HEK293 (cell line): ENCODE measurements around the gene BMP4.

Experiments
- CTCF ChIA-PET: fragments of 350-600 bp; formaldehyde crosslinking; extraction: SDS; loops from one replicate; lab custom pipeline; 2021; ENCODE audit warnings: antibody characterized with exemption; lab: Yijun Ruan, JAX
- POLR2A ChIA-PET: fragments of 300-600 bp; formaldehyde crosslinking; extraction: SDS; loops from one replicate; lab custom pipeline; 2020; ENCODE audit warnings: antibody characterized with exemption, inconsistent platforms; lab: Yijun Ruan, JAX
- H3K27ac ChIP-seq: fragments of 200-500 bp; sonication (Bioruptor generic); 2 replicates; pipeline ENCODE4 v1.5.1; 2014; ENCODE audit warnings: low read depth, low read length, control low read depth, inconsistent platforms; ENCODE audit errors: extremely low read depth
- H3K36me3 ChIP-seq, 2 experiments: fragments of 200-500 bp in 1 of 2; sonication (Bioruptor generic) in 1 of 2; 1 replicate in 1 of 2; 2 replicates in 1 of 2; pipeline ENCODE4 v1.5.1; 2014 to 2017; ENCODE audit warnings: inconsistent platforms in 2 of 2, low read length in 2 of 2; ENCODE audit not compliant: control insufficient read depth in 2 of 2, insufficient read depth in 1 of 2
- H3K4me1 ChIP-seq: fragments of 200-500 bp; sonication (Bioruptor generic); 2 replicates; pipeline ENCODE4 v1.5.1; 2014; ENCODE audit warnings: mild to moderate bottlenecking, low read length, inconsistent platforms; ENCODE audit not compliant: control insufficient read depth, insufficient read depth
- H3K4me3 ChIP-seq: 2 replicates; pipeline ENCODE4 v1.5.1; 2011; ENCODE audit warnings: low read depth, mild to moderate bottlenecking, control low read depth, low read length, moderate library complexity
- H3K9me3 ChIP-seq: fragments of 200-500 bp; sonication (Bioruptor generic); 2 replicates; pipeline ENCODE4 v1.5.1; 2014; ENCODE audit warnings: low read depth, low read length, inconsistent platforms; ENCODE audit not compliant: control insufficient read depth, insufficient read depth
- OSR2 ChIP-seq: fragments of 450-650 bp; formaldehyde crosslinking; IDR thresholded peaks from 2 replicates; pipeline ENCODE4 v1.5.1; 2016; ENCODE audit warnings: missing biosample characterization, missing genetic modification characterization
- SALL2 ChIP-seq: fragments of 450-650 bp; formaldehyde crosslinking; IDR thresholded peaks from 2 replicates; pipeline ENCODE4 v1.5.0; 2017; ENCODE audit warnings: missing biosample characterization, mild to moderate bottlenecking, missing genetic modification characterization, borderline replicate concordance
- TRIM28 ChIP-seq: IDR thresholded peaks from 2 replicates; pipeline ENCODE4 v1.6.1; 2011; ENCODE audit warnings: low read length, control low read depth, borderline replicate concordance
- ZBTB48 ChIP-seq: fragments of 450-650 bp; formaldehyde crosslinking; IDR thresholded peaks from 2 replicates; pipeline ENCODE4 v1.5.1; 2016; ENCODE audit warnings: missing biosample characterization, missing genetic modification characterization
- ZBTB7A ChIP-seq: fragments of 450-650 bp; formaldehyde crosslinking; IDR thresholded peaks from 2 replicates; pipeline ENCODE4 v1.5.1; 2016; ENCODE audit warnings: low read depth, missing biosample characterization, missing genetic modification characterization
- ZEB2 ChIP-seq: fragments of 450-650 bp; formaldehyde crosslinking; IDR thresholded peaks from 2 replicates; pipeline ENCODE4 v1.5.1; 2016; ENCODE audit warnings: missing biosample characterization, missing genetic modification characterization
- ZFP3 ChIP-seq: fragments of 450-650 bp; formaldehyde crosslinking; IDR thresholded peaks from 2 replicates; pipeline ENCODE4 v1.5.1; 2016; ENCODE audit warnings: low read depth, missing biosample characterization, missing genetic modification characterization
- ZNF114 ChIP-seq: fragments of 450-650 bp; formaldehyde crosslinking; IDR thresholded peaks from 2 replicates; pipeline ENCODE4 v1.5.0; 2017; ENCODE audit warnings: missing biosample characterization, missing genetic modification characterization
- ZNF221 ChIP-seq: fragments of 450-650 bp; formaldehyde crosslinking; IDR thresholded peaks from 2 replicates; pipeline ENCODE4 v1.5.1; 2017; ENCODE audit warnings: missing biosample characterization, missing genetic modification characterization, borderline replicate concordance
- ZNF223 ChIP-seq: fragments of 450-650 bp; formaldehyde crosslinking; IDR thresholded peaks from 2 replicates; pipeline ENCODE4 v1.5.1; 2016; ENCODE audit warnings: missing biosample characterization, missing genetic modification characterization
- ZNF239 ChIP-seq: fragments of 450-650 bp; formaldehyde crosslinking; IDR thresholded peaks from 2 replicates; pipeline ENCODE4 v1.5.1; 2016; ENCODE audit warnings: missing biosample characterization, missing genetic modification characterization
- ZNF558 ChIP-seq: fragments of 450-650 bp; formaldehyde crosslinking; IDR thresholded peaks from 2 replicates; pipeline ENCODE4 v1.5.1; 2016; ENCODE audit warnings: missing biosample characterization, missing genetic modification characterization
- ZNF561 ChIP-seq: fragments of 450-650 bp; IDR thresholded peaks from 2 replicates; pipeline ENCODE4 v1.5.1; 2018; ENCODE audit warnings: missing biosample characterization, missing genetic modification characterization, borderline replicate concordance
- ZNF600 ChIP-seq: fragments of 450-650 bp; formaldehyde crosslinking; IDR thresholded peaks from 2 replicates; pipeline ENCODE4 v1.5.1; 2016; ENCODE audit warnings: missing biosample characterization, missing genetic modification characterization
- ZNF660 ChIP-seq: fragments of 450-650 bp; IDR thresholded peaks from 2 replicates; pipeline ENCODE4 v1.5.1; 2018; ENCODE audit warnings: missing biosample characterization, mild to moderate bottlenecking, missing genetic modification characterization
- ZNF701 ChIP-seq: fragments of 450-650 bp; formaldehyde crosslinking; IDR thresholded peaks from 2 replicates; pipeline ENCODE4 v1.5.1; 2016; ENCODE audit warnings: missing biosample characterization, missing genetic modification characterization
- ZNF76 ChIP-seq: fragments of 450-650 bp; formaldehyde crosslinking; IDR thresholded peaks from 2 replicates; pipeline ENCODE4; 2016; ENCODE audit warnings: low read depth, missing biosample characterization, missing genetic modification characterization, borderline replicate concordance
- ZNF843 ChIP-seq: fragments of 450-650 bp; formaldehyde crosslinking; IDR thresholded peaks from 2 replicates; pipeline ENCODE4 v1.5.1; 2016; ENCODE audit warnings: missing biosample characterization, missing genetic modification characterization
- TF ChIP-seq, protein P1 (sequence below): fragments of 450-650 bp; formaldehyde crosslinking; IDR thresholded peaks from 2 replicates; pipeline ENCODE4 v1.5.0; 2017; ENCODE audit warnings: missing biosample characterization, missing genetic modification characterization, borderline replicate concordance
- TF ChIP-seq, protein P2 (sequence below): fragments of 450-650 bp; IDR thresholded peaks from 2 replicates; pipeline ENCODE4 v1.5.1; 2018; ENCODE audit warnings: missing biosample characterization, mild to moderate bottlenecking, missing genetic modification characterization
- TF ChIP-seq, protein P3 (sequence below): fragments of 450-650 bp; formaldehyde crosslinking; IDR thresholded peaks from 2 replicates; pipeline ENCODE4 v1.5.1; 2017; ENCODE audit warnings: missing biosample characterization, missing genetic modification characterization
- TF ChIP-seq, protein P4 (sequence below): fragments of 450-650 bp; formaldehyde crosslinking; IDR thresholded peaks from 2 replicates; pipeline ENCODE4 v1.5.1; 2016; ENCODE audit warnings: missing biosample characterization, missing genetic modification characterization
- TF ChIP-seq, protein P5 (sequence below): fragments of 450-650 bp; formaldehyde crosslinking; IDR thresholded peaks from 2 replicates; pipeline ENCODE4 v1.5.1; 2016; ENCODE audit warnings: missing biosample characterization, missing genetic modification characterization

BMP4 gene

DNA sequence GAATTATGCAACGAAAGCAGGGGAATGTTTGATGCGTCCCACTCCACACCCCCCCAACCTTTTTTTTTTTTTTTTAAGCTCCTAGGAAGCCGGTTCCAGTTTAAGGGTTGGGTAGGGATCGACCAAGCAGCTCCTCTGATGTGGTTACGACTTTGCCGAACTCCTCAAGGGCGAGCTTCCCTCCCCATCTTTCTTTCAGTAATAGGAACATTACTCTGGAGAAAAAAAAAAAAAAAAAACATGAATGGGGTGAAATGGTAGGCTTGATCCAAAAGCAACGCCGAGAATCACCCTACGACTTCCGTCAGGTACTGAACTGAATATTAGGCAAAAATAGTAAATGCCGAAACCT is 9.6 kb downstream of the BMP4 start:
- CTCF ChIA-PET: interaction anchor here (1.1 kb wide), 1 partner anchor 17 kb away, joined by 4 read pairs; no protein-coding TSS in a partner anchor
- no peaks in the 10 kb centered on the region for H3K9me3 ChIP-seq
- H3K4me3 ChIP-seq: no peak overlapping the region
- no peak overlapping the region for H3K27ac ChIP-seq
- POLR2A ChIA-PET: interaction anchor here (0.7 kb wide), 1 partner anchor 592 kb away, joined by 5 read pairs; no protein-coding TSS in a partner anchor
- peaks cover 0 to 20% of the 10 kb centered on the region in 2 experiments; a peak in 1 of 3 replicates for H3K36me3 ChIP-seq
- H3K4me1 ChIP-seq: peaks cover 25% of the 10 kb centered on the region
- TF ChIP-seq ZNF701 (tag by site-specific recombination) (no peak), ZFP3 (no peak), OSR2 (tag by site-specific recombination) (no peak), ZNF114 (no peak), ZNF76 (tag by site-specific recombination) (no peak), TRIM28 (no peak), ZNF561 (tag by site-specific recombination) (no peak), SALL2 (no peak), ZEB2 (no peak), ZNF558 (tag by site-specific recombination) (no peak), ZNF843 (no peak), ZBTB48 (no peak), ZNF660 (tag by site-specific recombination) (no peak)
- TF ChIP-seq, protein P1, sequence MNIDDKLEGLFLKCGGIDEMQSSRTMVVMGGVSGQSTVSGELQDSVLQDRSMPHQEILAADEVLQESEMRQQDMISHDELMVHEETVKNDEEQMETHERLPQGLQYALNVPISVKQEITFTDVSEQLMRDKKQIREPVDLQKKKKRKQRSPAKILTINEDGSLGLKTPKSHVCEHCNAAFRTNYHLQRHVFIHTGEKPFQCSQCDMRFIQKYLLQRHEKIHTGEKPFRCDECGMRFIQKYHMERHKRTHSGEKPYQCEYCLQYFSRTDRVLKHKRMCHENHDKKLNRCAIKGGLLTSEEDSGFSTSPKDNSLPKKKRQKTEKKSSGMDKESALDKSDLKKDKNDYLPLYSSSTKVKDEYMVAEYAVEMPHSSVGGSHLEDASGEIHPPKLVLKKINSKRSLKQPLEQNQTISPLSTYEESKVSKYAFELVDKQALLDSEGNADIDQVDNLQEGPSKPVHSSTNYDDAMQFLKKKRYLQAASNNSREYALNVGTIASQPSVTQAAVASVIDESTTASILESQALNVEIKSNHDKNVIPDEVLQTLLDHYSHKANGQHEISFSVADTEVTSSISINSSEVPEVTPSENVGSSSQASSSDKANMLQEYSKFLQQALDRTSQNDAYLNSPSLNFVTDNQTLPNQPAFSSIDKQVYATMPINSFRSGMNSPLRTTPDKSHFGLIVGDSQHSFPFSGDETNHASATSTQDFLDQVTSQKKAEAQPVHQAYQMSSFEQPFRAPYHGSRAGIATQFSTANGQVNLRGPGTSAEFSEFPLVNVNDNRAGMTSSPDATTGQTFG: no peak
- TF ChIP-seq, protein P2, sequence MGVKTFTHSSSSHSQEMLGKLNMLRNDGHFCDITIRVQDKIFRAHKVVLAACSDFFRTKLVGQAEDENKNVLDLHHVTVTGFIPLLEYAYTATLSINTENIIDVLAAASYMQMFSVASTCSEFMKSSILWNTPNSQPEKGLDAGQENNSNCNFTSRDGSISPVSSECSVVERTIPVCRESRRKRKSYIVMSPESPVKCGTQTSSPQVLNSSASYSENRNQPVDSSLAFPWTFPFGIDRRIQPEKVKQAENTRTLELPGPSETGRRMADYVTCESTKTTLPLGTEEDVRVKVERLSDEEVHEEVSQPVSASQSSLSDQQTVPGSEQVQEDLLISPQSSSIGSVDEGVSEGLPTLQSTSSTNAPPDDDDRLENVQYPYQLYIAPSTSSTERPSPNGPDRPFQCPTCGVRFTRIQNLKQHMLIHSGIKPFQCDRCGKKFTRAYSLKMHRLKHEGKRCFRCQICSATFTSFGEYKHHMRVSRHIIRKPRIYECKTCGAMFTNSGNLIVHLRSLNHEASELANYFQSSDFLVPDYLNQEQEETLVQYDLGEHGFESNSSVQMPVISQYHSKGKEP: no peak
- TF ChIP-seq, protein P3, sequence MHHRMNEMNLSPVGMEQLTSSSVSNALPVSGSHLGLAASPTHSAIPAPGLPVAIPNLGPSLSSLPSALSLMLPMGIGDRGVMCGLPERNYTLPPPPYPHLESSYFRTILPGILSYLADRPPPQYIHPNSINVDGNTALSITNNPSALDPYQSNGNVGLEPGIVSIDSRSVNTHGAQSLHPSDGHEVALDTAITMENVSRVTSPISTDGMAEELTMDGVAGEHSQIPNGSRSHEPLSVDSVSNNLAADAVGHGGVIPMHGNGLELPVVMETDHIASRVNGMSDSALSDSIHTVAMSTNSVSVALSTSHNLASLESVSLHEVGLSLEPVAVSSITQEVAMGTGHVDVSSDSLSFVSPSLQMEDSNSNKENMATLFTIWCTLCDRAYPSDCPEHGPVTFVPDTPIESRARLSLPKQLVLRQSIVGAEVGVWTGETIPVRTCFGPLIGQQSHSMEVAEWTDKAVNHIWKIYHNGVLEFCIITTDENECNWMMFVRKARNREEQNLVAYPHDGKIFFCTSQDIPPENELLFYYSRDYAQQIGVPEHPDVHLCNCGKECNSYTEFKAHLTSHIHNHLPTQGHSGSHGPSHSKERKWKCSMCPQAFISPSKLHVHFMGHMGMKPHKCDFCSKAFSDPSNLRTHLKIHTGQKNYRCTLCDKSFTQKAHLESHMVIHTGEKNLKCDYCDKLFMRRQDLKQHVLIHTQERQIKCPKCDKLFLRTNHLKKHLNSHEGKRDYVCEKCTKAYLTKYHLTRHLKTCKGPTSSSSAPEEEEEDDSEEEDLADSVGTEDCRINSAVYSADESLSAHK (tag by site-specific recombination): no peak
- TF ChIP-seq, all 188 proteins: peak for 0

DNA sequence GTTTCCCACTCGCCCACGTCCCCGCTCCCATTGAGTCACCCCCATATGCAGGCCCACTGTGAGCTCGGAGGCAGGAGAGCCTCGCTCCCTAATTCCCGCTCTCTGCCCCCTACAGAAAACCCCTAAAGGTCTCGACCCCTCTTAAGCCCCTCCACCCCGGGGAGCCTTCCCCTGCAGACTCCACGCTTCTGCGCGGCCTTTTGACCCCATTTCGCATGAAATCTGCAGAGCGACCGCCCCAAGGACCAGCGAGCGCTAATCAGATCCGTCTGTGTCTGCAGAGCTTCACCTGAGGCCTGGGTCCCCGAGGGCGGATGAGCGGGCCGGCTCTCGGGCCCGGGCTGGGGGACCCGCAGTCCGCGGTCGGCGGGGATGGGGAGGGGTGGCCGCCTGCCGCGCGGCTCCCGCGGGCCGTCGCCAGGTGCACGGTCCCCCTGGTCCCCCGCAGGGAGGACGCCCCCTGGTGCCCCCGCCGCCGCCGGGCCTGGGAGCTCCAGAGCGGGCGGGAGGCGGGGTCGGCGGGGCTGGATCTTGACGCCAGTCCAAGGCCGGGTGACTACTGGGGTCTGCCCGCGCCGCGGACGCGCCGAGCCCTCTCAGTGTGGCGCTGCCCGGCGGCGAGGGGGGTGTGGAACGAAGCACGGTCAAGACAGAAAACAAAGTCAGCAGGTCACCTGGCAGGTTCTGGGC is 10.1 kb downstream of the BMP4 start:
- ChIA-PET POLR2A (interaction anchor here (0.5 kb wide), 1 partner anchor 31 kb away, joined by 9 read pairs; no protein-coding TSS in a partner anchor), CTCF (interaction anchor here (1.1 kb wide), 1 partner anchor 16 kb away, joined by 4 read pairs; no protein-coding TSS in a partner anchor)
- Histone ChIP-seq H3K36me3 (peaks cover 0 to 20% of the 10 kb centered on the region in 2 experiments; a peak in 1 of 3 replicates), H3K4me1 (peaks cover 20% of the 10 kb centered on the region), H3K27ac (no peak overlapping the region), H3K9me3 (no peaks in the 10 kb centered on the region), H3K4me3 (no peak overlapping the region)
- TF ChIP-seq ZBTB7A (tag by site-specific recombination): no peak
- TF ChIP-seq ZNF239 (tag by site-specific recombination): no peak
- no peak for TF ChIP-seq ZNF600 (tag by site-specific recombination)
- TF ChIP-seq, protein P4, sequence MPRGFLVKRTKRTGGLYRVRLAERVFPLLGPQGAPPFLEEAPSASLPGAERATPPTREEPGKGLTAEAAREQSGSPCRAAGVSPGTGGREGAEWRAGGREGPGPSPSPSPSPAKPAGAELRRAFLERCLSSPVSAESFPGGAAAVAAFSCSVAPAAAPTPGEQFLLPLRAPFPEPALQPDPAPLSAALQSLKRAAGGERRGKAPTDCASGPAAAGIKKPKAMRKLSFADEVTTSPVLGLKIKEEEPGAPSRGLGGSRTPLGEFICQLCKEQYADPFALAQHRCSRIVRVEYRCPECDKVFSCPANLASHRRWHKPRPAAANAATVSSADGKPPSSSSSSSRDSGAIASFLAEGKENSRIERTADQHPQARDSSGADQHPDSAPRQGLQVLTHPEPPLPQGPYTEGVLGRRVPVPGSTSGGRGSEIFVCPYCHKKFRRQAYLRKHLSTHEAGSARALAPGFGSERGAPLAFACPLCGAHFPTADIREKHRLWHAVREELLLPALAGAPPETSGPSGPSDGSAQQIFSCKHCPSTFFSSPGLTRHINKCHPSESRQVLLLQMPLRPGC (tag by site-specific recombination): no peak
- TF ChIP-seq, protein P5, sequence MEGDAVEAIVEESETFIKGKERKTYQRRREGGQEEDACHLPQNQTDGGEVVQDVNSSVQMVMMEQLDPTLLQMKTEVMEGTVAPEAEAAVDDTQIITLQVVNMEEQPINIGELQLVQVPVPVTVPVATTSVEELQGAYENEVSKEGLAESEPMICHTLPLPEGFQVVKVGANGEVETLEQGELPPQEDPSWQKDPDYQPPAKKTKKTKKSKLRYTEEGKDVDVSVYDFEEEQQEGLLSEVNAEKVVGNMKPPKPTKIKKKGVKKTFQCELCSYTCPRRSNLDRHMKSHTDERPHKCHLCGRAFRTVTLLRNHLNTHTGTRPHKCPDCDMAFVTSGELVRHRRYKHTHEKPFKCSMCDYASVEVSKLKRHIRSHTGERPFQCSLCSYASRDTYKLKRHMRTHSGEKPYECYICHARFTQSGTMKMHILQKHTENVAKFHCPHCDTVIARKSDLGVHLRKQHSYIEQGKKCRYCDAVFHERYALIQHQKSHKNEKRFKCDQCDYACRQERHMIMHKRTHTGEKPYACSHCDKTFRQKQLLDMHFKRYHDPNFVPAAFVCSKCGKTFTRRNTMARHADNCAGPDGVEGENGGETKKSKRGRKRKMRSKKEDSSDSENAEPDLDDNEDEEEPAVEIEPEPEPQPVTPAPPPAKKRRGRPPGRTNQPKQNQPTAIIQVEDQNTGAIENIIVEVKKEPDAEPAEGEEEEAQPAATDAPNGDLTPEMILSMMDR: no peak
- TF ChIP-seq ZNF223 (tag by site-specific recombination): no peak
- no peak for TF ChIP-seq ZNF114
- no peak for TF ChIP-seq ZNF221 (tag by site-specific recombination)
